NOMO-1 treated with DMSO at 0.1 percent for 48 hours (cell line): ENCODE measurements around the gene DDT.
"Not testable (repeated sequence)": the region's sequence is repeated elsewhere in the genome, so short reads cannot be mapped to it uniquely, and the experiment has no call there.

ENCODE experiments used
- DNase-seq: peaks from one replicate; lab custom pipeline; 2025; ENCODE audit not compliant: unreplicated experiment; lab: John Stamatoyannopoulos, UW

Gene DDT

GRCh38 chr22:23974345-23974744 lies at the start of gene DDT:
TSS of gene DDT (minus strand) at chr22:23974441. CDS start at chr22:23974414, 27 bp downstream.
- DNase-seq, result not testable (repeated sequence)

GRCh38 chr22:24023204-24023789 lies 49.1 kb upstream of the DDT start:
- DNase-seq, result no peak

GRCh38 chr22:24021304-24021703 lies 47.1 kb upstream of the DDT start:
- DNase-seq, result no peak

- DNase-seq, result no peak
Measured at GRCh38 chr22:24016156-24016555, 41.9 kb upstream of the DDT start.

GRCh38 chr22:24011735-24012068 lies 37.5 kb upstream of the DDT start:
- DNase-seq, result no peak

- no peak for DNase-seq
Measured at GRCh38 chr22:24010018-24010391, 35.8 kb upstream of the DDT start.

DNA sequence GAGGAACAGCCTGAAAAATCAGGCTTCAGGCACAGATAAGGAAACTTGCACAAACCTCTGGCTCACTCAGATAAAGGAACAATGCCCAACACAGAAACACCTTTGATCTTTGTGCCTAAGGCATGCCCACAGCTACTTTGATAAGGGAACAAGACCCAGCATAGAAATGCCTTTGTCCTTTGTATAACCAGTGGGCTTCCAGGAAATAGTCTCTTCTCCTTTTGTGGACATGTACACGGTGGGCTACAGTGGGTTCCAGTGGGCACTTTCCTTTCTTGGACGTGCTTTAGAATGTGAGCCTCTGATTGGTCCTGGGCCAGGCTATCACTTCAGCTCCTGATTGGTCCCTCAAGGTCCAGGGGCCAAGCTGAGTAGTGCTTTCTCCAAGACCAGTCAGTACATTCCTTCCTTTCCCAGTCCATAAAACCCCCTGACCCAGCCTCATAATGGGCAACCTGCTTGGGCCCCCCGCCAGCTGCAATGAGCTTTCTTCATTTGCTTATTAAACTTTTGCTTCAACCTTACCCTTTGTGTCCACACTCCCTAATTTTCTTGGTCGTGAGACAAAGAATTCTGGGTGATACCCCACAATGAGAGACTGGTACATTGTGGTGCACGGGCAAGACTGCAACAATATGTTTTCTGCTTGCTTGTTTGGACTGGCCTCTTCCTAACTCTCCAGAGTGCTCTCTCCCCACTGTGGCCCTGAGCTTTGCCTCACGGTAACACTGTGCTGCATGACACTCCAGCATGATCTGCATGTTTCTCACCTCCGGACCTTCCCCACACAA lies 35.2 kb upstream of the DDT start:
- DNase-seq, result no peak

GRCh38 chr22:24008381-24009226 lies 34.4 kb upstream of the DDT start:
- DNase-seq, result no peak

GRCh38 chr22:24008022-24008283 lies 33.7 kb upstream of the DDT start:
- DNase-seq, result no peak

- no peak for DNase-seq
Measured at GRCh38 chr22:24007253-24008021, 33.2 kb upstream of the DDT start.

- no peak for DNase-seq
Measured at GRCh38 chr22:24006914-24007214, 32.6 kb upstream of the DDT start.

DNA sequence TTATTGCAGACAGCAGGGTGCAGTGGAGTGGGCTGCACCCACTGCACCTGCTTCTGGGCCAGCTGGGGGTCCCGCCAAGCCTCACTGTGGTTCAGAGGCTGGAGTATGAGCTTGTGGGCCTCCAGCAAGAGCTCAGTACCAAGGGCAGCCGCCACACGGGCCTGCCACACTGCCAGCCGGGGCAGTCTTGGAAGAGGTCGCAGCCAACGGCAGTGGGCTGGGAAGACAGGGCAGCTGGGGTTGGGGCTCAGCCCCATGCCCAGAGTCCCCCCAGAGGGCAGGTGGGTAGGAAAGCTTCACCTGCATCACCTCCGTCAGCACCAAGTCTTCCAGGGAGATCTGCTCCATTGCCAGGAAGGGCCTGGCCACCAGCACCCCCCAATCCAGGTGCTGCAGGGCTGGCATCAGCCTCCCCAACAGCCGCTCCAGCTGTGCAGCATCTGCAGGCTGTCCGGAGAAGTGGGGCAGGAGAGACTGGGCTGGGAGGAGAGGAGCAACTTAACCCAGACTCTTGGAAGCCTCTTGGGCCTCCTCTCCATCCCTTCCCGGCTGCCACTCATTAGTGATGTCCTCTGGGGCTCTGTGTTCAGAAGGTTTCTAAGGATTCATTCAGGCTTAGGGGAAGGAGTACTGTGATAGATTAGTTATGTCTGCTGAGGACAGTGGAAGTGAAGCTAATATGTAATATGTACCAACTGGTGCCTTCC lies 32.1 kb upstream of the DDT start:
- no peak for DNase-seq

DNA sequence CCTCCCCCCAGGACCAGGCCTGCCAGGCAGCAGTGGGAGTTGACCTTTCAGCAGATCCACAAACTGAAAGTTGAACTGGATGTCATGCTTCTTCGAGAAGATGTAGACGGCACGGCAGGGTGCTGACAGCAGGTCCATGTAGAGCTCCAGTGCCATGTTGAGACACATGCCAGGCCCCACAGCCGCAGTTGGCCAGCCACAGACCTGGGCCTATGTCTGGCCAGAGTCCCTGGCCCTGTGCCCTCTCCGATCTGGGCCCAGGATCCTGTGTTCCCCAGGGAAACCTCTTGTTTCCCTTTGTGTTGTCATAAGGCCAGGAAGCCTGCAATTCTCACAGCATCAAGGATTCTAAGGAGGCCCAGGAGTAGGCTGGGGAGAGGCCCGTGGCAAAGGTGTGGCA lies 31.0 kb upstream of the DDT start, which contains the start of gene GSTT4:
Gene GSTT4, minus strand, starts transcription at position 253 of the 400 bp plus-strand sequence. Its CDS starts 97 bp downstream, at position 156.
- DNase-seq, result no peak

DNA sequence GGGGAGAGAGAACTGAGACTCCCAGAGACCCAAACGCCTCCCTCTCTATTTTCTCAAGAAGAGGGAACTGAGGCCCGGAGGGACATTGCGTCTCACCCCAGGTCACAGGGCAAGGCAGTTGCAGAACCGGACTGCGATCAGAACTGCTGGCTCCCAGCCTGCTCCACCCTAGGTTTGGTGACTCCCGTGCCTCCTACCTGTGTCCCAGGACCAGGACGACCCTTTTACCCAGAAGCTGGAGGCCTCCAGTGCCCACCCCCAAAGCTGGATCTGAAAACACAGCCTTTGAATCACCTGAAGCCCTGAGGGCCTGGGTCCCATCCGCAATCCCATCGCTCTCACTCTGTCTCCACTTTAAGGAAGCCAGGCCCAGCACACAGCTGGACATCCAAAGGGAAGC lies 29.6 kb upstream of the DDT start:
- no peak for DNase-seq

GRCh38 chr22:24002851-24003250 lies 28.6 kb upstream of the DDT start:
- no peak for DNase-seq

GRCh38 chr22:24002272-24002671 lies 28.0 kb upstream of the DDT start:
- no peak for DNase-seq

- DNase-seq, result no peak
Measured at GRCh38 chr22:24001314-24001713, 27.1 kb upstream of the DDT start.

DNA sequence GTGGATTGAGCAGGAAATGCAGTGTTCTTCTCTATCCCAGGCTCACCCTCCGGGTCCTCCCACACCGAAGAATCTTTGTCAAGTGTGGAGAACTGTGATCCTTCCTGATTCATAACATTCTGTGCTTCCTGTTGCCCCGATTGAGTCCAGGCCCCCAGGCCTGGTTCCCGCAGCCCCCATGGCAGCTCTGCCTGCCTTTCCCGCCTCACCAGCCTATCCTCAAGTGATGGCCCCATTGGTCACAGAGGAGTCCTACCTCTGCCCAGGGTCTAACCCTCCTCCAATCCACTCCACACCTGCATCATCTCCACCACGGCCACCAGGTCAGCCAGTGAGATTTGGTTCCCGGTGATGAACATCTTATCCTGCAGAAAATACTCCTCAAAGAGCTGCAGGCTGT lies 25.5 kb upstream of the DDT start:
- not testable (repeated sequence) for DNase-seq

GRCh38 chr22:23997092-23997491 lies 22.9 kb upstream of the DDT start:
- DNase-seq, result no peak

DNA sequence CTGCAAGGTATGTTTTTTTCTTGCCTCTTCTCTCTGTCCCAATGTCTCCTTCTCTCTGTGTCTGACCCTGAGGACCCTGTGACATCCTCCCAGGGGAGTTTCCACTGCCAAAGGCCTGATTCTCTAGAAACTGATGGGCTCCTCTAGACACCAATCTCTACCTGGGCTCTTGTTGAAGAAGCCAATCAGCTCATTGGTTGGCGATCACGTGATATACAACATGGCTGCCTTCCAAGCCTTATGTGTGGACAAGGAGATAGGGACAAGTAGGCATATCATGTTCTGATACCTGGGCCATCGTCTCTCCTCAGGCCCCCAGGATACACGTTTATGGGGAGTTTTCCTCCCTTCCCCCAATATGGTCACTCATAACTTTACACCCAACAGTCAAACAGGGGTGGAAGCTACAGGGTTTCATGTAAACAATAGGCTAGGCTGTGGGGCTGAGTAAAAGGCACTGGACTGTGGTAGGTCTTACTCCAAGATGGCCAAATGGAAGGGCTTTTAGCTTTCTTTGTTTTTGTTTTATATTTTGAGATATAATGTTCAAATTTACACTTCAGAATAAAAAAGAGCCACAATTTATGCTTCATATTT lies 19.4 kb upstream of the DDT start:
- not testable (repeated sequence) for DNase-seq

GRCh38 chr22:23993080-23993479 lies 18.8 kb upstream of the DDT start:
- not testable (repeated sequence) for DNase-seq
